Cardiac fibroblast (primary cell): ENCODE results near the gene FEM1C.

Experiments used
- DNase-seq, 2 donors: peaks; one replicate each; pipeline versions ENCODE4 v3.0.0 to v3.0.0-alpha.2; 2010; ENCODE audit warnings: low read depth in 2 of 2
- H3K4me3 ChIP-seq, 2 donors: replicated peaks in 1 of 2; 1 replicate in 1 of 2; 2 replicates in 1 of 2; pipeline ENCODE4 v1.5.1; 2011; ENCODE audit warnings: low read depth in 2 of 2, low read length in 2 of 2, mild to moderate bottlenecking in 2 of 2, moderate library complexity in 1 of 2
- CTCF ChIP-seq: IDR thresholded peaks from one replicate; pipeline ENCODE4 v1.5.1; 2011; ENCODE audit warnings: low read depth, mild to moderate bottlenecking, low read length, inconsistent platforms

FEM1C gene

GRCh38 chr5:115575167-115576070 is 30.8 kb upstream of the FEM1C start:
- no peak for TF ChIP-seq CTCF
- DNase-seq, result peak; percentile 59 to 86
- H3K4me3 ChIP-seq, result no peak overlapping the region

GRCh38 chr5:115573133-115573532 is 28.6 kb upstream of the FEM1C start:
- DNase-seq, result peak; percentile 67 to 69
- no peak overlapping the region for H3K4me3 ChIP-seq
- TF ChIP-seq CTCF, result no peak

- H3K4me3 ChIP-seq, result no peak overlapping the region
- DNase-seq, result peak; percentile 51 to 74
- no peak for TF ChIP-seq CTCF
These were observed 26.9 kb upstream of the FEM1C start for GRCh38 chr5:115571441-115571878.

- no peak for TF ChIP-seq CTCF
- no peak for DNase-seq
- no peak overlapping the region for H3K4me3 ChIP-seq
These were observed 24.1 kb upstream of the FEM1C start for GRCh38 chr5:115568668-115569067.

- no peak for TF ChIP-seq CTCF
- no peak overlapping the region for H3K4me3 ChIP-seq
- peak in 1 of 2 donors; percentile 55 for DNase-seq
These were observed 20.7 kb upstream of the FEM1C start for GRCh38 chr5:115565233-115565632.

GRCh38 chr5:115561176-115561575 is 16.6 kb upstream of the FEM1C start:
- no peak for DNase-seq

More at GRCh38 chr5:115561176-115561575, 16.6 kb upstream of the FEM1C start:
- no peak for TF ChIP-seq CTCF
- H3K4me3 ChIP-seq, result no peak overlapping the region
